Frontal cortex (tissue), 4 donors: ENCODE results near the gene RNU6-1. TPM values are rescaled to one million over a fixed set of nuclear protein-coding genes. Genes with fewer than 3 reads are reported as not detected.

ENCODE experiments used
- DNase-seq, 2 donors: peaks; one replicate each; pipeline ENCODE4 v3.0.0; 2012; ENCODE audit warnings: low spot score in 2 of 2
- FAIRE-seq: peaks from 2 replicates; lab custom pipeline; 2012; peaks lifted over from hg19 to GRCh38; lab: Jason Lieb, UNC
- total RNA-seq: library from RNA; depleted of rRNA; stranded (reverse); fragments of >200 nt; gene quantifications from one replicate; pipeline ENCODE4 v1.2.3, GENCODE V29; 2014
- donor health status: control.
- donor health status: control.
- donor health status: control.

RNU6-1 gene
- not detected for total RNA-seq

- DNase-seq (peak; percentile 90 to 92), FAIRE-seq (peak; percentile 64)
Measured at GRCh38 chr15:67839929-67840748, at the start of gene RNU6-1. Gene RNU6-1 (minus strand): TSS chr15:67840045.

GRCh38 chr15:67887776-67888175, 47.9 kb upstream of the RNU6-1 start:
- DNase-seq, result no peak

GRCh38 chr15:67885861-67886260, 46.0 kb upstream of the RNU6-1 start:
- DNase-seq, result no peak
- no peak for FAIRE-seq

More at GRCh38 chr15:67887776-67888175, 47.9 kb upstream of the RNU6-1 start:
- no peak for FAIRE-seq

GRCh38 chr15:67885175-67885523, 45.3 kb upstream of the RNU6-1 start:
- DNase-seq (no peak), FAIRE-seq (no peak)

GRCh38 chr15:67884514-67885174, 44.8 kb upstream of the RNU6-1 start:
- FAIRE-seq, result no peak
- peak; percentile 74 to 85 for DNase-seq

- no peak for FAIRE-seq
- DNase-seq, result no peak
Measured at GRCh38 chr15:67884009-67884408, 44.2 kb upstream of the RNU6-1 start.

- DNase-seq, result no peak
- no peak for FAIRE-seq
Measured at GRCh38 chr15:67883234-67883773, 43.5 kb upstream of the RNU6-1 start.

- no peak for FAIRE-seq
- no peak for DNase-seq
Measured at GRCh38 chr15:67882487-67883233, 42.8 kb upstream of the RNU6-1 start.

GRCh38 chr15:67880651-67881182, 40.9 kb upstream of the RNU6-1 start:
- DNase-seq (no peak), FAIRE-seq (no peak)

GRCh38 chr15:67879440-67880129, 39.7 kb upstream of the RNU6-1 start:
- no peak for FAIRE-seq

GRCh38 chr15:67878712-67879206, 38.9 kb upstream of the RNU6-1 start:
- DNase-seq (no peak), FAIRE-seq (no peak)

More at GRCh38 chr15:67879440-67880129, 39.7 kb upstream of the RNU6-1 start:
- no peak for DNase-seq

GRCh38 chr15:67873777-67874176, 33.9 kb upstream of the RNU6-1 start:
- DNase-seq, result no peak
- FAIRE-seq, result no peak

- FAIRE-seq, result no peak
Measured at GRCh38 chr15:67870868-67871408, 31.1 kb upstream of the RNU6-1 start.

GRCh38 chr15:67869701-67870100, 29.9 kb upstream of the RNU6-1 start:
- no peak for DNase-seq
- no peak for FAIRE-seq

More at GRCh38 chr15:67870868-67871408, 31.1 kb upstream of the RNU6-1 start:
- no peak for DNase-seq

GRCh38 chr15:67865766-67866165, 25.9 kb upstream of the RNU6-1 start:
- FAIRE-seq (no peak), DNase-seq (no peak)

GRCh38 chr15:67865331-67865730, 25.5 kb upstream of the RNU6-1 start:
- no peak for DNase-seq
- FAIRE-seq, result no peak

GRCh38 chr15:67863442-67863987, 23.7 kb upstream of the RNU6-1 start:
- DNase-seq, result peak; percentile 57 to 81
- FAIRE-seq, result no peak

GRCh38 chr15:67862750-67863441, 23.1 kb upstream of the RNU6-1 start:
- DNase-seq (no peak), FAIRE-seq (no peak)
